ENCODE results near the gene WDR35. TPM values are rescaled to one million over a fixed set of nuclear protein-coding genes. Genes with fewer than 3 reads are reported as not detected.

Gene WDR35
- total RNA-seq, 1 experiment from 2014 or later: 17.5 TPM

DNA sequence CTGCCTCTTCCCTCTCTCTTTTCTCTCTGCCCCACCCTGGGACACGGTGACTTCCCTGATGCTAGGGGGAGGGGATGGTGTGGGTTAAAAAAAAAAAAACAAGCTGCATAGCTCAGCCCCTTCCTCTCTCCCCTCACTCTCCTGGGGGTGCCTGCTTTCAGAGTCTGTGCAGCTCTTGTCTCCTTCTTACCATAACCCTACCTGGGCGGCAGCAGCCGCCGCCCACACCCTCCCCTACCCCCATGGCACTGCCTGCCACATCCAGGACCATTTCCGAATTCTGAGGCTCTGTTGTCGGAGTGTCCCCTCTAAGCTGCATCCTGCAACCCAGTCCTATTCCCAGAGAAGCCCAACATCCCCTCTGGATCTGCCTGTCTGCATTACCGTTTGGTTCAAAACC, 104.1 kb downstream of the WDR35 start:
- no peak overlapping the region for H3K4me3 Mint-ChIP-seq (ENCODE audit: unreplicated experiment)
- H3K27ac Mint-ChIP-seq (ENCODE audit: low read depth, unreplicated experiment): peak overlapping the region; percentile 43
- H3K4me1 Mint-ChIP-seq (ENCODE audit: insufficient read depth, unreplicated experiment): peaks cover 14% of the 10 kb centered on the region
- BruUV-seq (replicated peaks): no TSS peak
- H3K27me3 Mint-ChIP-seq (ENCODE audit: insufficient read depth, unreplicated experiment): no peaks in the 10 kb centered on the region
- DNase-seq (ENCODE audit: unreplicated experiment): no peak
- no peaks in the 10 kb centered on the region for H3K36me3 Mint-ChIP-seq (ENCODE audit: insufficient read depth, unreplicated experiment)
- intact Hi-C loops (cut with micrococcal nuclease): no loop called here
- no peaks in the 10 kb centered on the region for H3K9me3 Mint-ChIP-seq (ENCODE audit: unreplicated experiment)
- TF ChIP-seq, protein P1, sequence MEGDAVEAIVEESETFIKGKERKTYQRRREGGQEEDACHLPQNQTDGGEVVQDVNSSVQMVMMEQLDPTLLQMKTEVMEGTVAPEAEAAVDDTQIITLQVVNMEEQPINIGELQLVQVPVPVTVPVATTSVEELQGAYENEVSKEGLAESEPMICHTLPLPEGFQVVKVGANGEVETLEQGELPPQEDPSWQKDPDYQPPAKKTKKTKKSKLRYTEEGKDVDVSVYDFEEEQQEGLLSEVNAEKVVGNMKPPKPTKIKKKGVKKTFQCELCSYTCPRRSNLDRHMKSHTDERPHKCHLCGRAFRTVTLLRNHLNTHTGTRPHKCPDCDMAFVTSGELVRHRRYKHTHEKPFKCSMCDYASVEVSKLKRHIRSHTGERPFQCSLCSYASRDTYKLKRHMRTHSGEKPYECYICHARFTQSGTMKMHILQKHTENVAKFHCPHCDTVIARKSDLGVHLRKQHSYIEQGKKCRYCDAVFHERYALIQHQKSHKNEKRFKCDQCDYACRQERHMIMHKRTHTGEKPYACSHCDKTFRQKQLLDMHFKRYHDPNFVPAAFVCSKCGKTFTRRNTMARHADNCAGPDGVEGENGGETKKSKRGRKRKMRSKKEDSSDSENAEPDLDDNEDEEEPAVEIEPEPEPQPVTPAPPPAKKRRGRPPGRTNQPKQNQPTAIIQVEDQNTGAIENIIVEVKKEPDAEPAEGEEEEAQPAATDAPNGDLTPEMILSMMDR (IDR thresholded peaks at IDR 0.05; ENCODE audit: unreplicated experiment): no peak
- ChIA-PET POLR2A (interaction anchor here (0.7 to 2.5 kb wide), 2 partner anchors 12 to 13 kb away, joined by 3 to 10 read pairs; no protein-coding TSS in a partner anchor), CTCF (no interaction called here)

DNA sequence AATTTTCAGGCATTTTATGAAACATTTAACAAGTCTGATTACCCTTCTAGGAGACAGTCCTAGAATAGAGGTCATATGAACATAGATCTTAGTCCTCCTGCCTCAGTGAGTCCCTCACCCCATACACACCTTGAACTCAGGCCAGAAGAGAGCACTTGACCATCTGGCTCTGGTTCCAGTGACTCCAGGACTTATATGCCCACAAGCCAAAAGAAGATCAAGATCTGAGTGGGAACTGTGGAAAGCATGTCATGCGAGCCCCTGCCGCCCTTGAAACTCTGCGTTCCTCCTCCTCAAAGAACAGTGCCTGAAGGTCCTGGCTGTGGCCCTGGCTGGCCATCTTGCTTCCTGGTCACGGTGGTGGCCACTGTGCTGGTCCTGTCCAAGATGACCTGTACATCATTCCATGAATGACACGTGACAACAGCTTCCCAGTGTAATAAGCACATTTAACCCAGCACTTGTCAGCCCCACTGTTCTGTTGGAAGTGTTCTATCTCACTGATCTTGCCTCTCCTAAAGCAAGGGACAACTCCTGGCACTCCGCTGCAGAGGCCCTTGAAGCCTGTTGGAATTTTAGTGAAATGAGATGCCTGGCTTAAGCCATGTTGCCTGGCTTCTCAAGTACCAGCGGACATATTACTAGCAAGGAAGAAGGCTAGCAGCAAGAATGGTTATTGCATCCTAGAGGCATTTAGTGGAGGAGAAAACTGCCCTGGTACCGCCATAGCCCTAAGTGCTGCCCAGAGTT, 105.8 kb downstream of the WDR35 start:
- H3K4me3 Mint-ChIP-seq (ENCODE audit: unreplicated experiment): no peak overlapping the region
- DNase-seq (ENCODE audit: unreplicated experiment): no peak
- no peaks in the 10 kb centered on the region for H3K36me3 Mint-ChIP-seq (ENCODE audit: insufficient read depth, unreplicated experiment)
- no peaks in the 10 kb centered on the region for H3K27me3 Mint-ChIP-seq (ENCODE audit: insufficient read depth, unreplicated experiment)
- H3K4me1 Mint-ChIP-seq (ENCODE audit: insufficient read depth, unreplicated experiment): peaks cover 1% of the 10 kb centered on the region
- H3K27ac Mint-ChIP-seq (ENCODE audit: low read depth, unreplicated experiment): no peak overlapping the region
- POLR2A ChIA-PET: interaction anchor here (0.7 kb wide), 1 partner anchor 86 kb away, joined by 3 read pairs; no protein-coding TSS in a partner anchor
- TF ChIP-seq, protein P1 (IDR thresholded peaks at IDR 0.05; ENCODE audit: unreplicated experiment): no peak
- intact Hi-C loops (cut with micrococcal nuclease): no loop called here
- BruUV-seq (replicated peaks): no TSS peak
- no peaks in the 10 kb centered on the region for H3K9me3 Mint-ChIP-seq (ENCODE audit: unreplicated experiment)
- CTCF ChIA-PET: no interaction called here

DNA sequence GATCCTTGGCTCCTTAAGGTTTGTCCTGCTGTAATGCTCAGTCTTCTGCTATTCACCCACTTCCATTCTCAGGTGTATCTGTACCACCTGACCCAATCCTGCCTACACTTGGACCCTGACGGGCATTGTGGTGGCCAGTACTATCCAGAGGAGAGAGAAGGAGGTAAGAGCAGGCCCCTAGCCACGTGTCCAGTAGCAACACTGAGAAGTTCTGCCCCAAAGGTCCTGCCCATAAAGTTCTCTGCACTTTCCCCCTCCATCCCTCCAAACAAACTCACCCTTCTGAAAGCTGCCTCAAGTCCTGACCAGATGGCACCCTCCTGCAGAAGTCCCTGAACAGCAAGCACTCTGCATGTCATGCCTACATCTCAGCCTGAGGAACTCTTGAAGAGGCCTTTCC, 106.4 kb downstream of the WDR35 start:
- no TSS peak for BruUV-seq (replicated peaks)
- Mint-ChIP-seq H3K4me1 (ENCODE audit: insufficient read depth, unreplicated experiment) (no peaks in the 10 kb centered on the region), H3K9me3 (ENCODE audit: unreplicated experiment) (no peaks in the 10 kb centered on the region), H3K27me3 (ENCODE audit: insufficient read depth, unreplicated experiment) (no peaks in the 10 kb centered on the region), H3K27ac (ENCODE audit: low read depth, unreplicated experiment) (no peak overlapping the region), H3K36me3 (ENCODE audit: insufficient read depth, unreplicated experiment) (no peaks in the 10 kb centered on the region), H3K4me3 (ENCODE audit: unreplicated experiment) (no peak overlapping the region)
- intact Hi-C loops (cut with micrococcal nuclease): no loop called here
- TF ChIP-seq, protein P1 (IDR thresholded peaks at IDR 0.05; ENCODE audit: unreplicated experiment): no peak
- ChIA-PET CTCF (no interaction called here), POLR2A (no interaction called here)
- DNase-seq (ENCODE audit: unreplicated experiment): no peak

DNA sequence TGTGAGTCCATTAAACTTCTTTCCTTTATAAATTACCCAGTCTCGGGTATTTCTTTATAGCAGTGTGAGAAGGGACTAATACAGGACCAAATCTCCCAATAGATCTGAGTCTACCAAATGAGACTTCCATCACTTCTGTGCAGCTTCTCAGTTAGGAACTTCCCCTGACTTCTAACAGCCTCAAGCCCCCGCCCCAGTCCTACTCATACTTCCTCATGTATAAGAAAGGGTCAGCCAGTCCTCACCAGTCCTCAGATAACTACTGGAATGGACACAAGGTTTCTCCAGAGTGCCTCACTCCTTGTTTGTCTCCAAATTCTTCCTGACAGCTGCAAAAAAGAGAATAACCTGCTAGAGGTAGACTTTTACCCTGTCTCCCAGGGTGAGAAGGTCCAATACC, 107.6 kb downstream of the WDR35 start:
- POLR2A ChIA-PET: no interaction called here
- Mint-ChIP-seq H3K27me3 (ENCODE audit: insufficient read depth, unreplicated experiment) (no peaks in the 10 kb centered on the region), H3K27ac (ENCODE audit: low read depth, unreplicated experiment) (no peak overlapping the region)

More for the DNA sequence above, 107.6 kb downstream of the WDR35 start:
- intact Hi-C loops (cut with micrococcal nuclease): no loop called here
- CTCF ChIA-PET: no interaction called here
- Mint-ChIP-seq H3K9me3 (ENCODE audit: unreplicated experiment) (no peaks in the 10 kb centered on the region), H3K36me3 (ENCODE audit: insufficient read depth, unreplicated experiment) (no peaks in the 10 kb centered on the region), H3K4me3 (ENCODE audit: unreplicated experiment) (no peak overlapping the region), H3K4me1 (ENCODE audit: insufficient read depth, unreplicated experiment) (no peaks in the 10 kb centered on the region)
- no peak for DNase-seq (ENCODE audit: unreplicated experiment)
- TF ChIP-seq, protein P1 (IDR thresholded peaks at IDR 0.05; ENCODE audit: unreplicated experiment): no peak
- BruUV-seq (replicated peaks): no TSS peak

All from MCF 10A (cell line).